Measurements from ENCODE around the gene MED26. TPM values are rescaled to one million over a fixed set of nuclear protein-coding genes. Genes with fewer than 3 reads are reported as not detected.

Gene MED26
- total and polyA plus RNA-seq, 10 of the 15 experiments (the other 5 are each of a cell fraction or from before 2014, with no cell fraction given) = 1.1 to 21.4 (median 9.7) TPM

DNA sequence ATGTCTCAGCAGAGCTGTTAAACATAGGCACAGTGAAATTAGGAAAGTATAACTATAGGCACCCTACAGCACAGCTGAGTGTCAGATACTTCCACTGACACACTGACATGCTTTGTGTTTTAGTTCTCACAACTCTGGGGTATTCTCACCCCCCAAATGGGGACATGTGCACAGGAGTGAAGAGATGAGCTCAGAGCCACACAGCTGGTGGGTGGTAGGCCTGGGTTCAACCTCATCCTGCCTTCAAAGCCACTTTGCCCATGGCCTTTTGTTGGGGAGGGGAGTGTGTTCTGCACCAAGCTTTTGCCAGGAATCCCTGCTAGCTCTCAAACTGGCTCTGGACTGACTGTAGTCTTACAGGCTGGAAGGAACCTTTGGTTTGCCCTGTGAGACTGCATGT is 54.1 kb downstream of the MED26 start:
- intact Hi-C loops (cut with micrococcal nuclease; ENCODE audit: unreplicated experiment) = no loop called here
- CTCF ChIA-PET = interaction anchor here (1.0 to 2.4 kb wide), 8 partner anchors 10 to 191 kb away, joined by 3 to 15 read pairs (median 4); no protein-coding TSS in a partner anchor
- peaks cover 82% of the 10 kb centered on the region for H3K79me2 ChIP-seq (ENCODE audit: control insufficient read depth, insufficient read depth, low read length)
- H3K9ac ChIP-seq (ENCODE audit: control insufficient read depth, insufficient read depth, low read length) = peak overlapping the region; percentile 20; the same call in 1 of the 2 replicates
- peaks cover 2% of the 10 kb centered on the region; the same call in 1 of the 2 replicates for H4K20me1 ChIP-seq (ENCODE audit: control insufficient read depth, insufficient read depth)
- RAD21 ChIA-PET (ENCODE audit: unreplicated experiment) = interaction anchor here (0.9 to 2.6 kb wide), 6 partner anchors 10 to 87 kb away, joined by 3 to 28 read pairs (median 8); partner anchors contain the start of genes SMIM7 and TMEM38A
- H3K27me3 ChIP-seq (replicated peaks in 1 of 2; ENCODE audit: control insufficient read depth in 2 of 2, insufficient read depth in 2 of 2, low read length in 1 of 2) = no peaks in the 10 kb centered on the region
- no peaks in the 10 kb centered on the region for H3K9me3 ChIP-seq (replicated peaks; ENCODE audit: control insufficient read depth, insufficient read depth, low read length)
- H3K36me3 ChIP-seq (ENCODE audit: control insufficient read depth in 2 of 2, insufficient read depth in 2 of 2, low read length in 1 of 2) = peaks cover 21 to 31% of the 10 kb centered on the region in 2 experiments
- H3K4me1 ChIP-seq (ENCODE audit: control insufficient read depth, insufficient read depth, low read length) = peaks cover 19% of the 10 kb centered on the region
- FAIRE-seq (no peak), ATAC-seq (no peak), DNase-seq (ENCODE audit: low read depth, low spot score) (no peak)
- in situ Hi-C loops (cut with MboI) = no loop called here
- no peak overlapping the region for H2AFZ ChIP-seq (ENCODE audit: control insufficient read depth, low read depth, low read length)
- TF ChIP-seq POLR2A (IDR thresholded peaks at IDR 0.05; ENCODE audit: low read depth, low read length) (0 out of 2 replicates have a peak, but pooled peaks have one; percentile 14), POLR2AphosphoS2 (IDR thresholded peaks at IDR 0.05; ENCODE audit: low read depth, low read length) (0 out of 2 replicates have a peak, but pooled peaks have one; percentile 19), POLR2AphosphoS5 (IDR thresholded peaks at IDR 0.05; ENCODE audit: low read length) (peak; percentile 44), MEF2A (IDR thresholded peaks at IDR 0.05; ENCODE audit: insufficient read depth, low read depth, low read length) (no peak)
- H3K4me2 ChIP-seq (ENCODE audit: control insufficient read depth, insufficient read depth) = peak overlapping the region; percentile 83
- SMC1A ChIA-PET (ENCODE audit: uncharacterized antibody, unreplicated experiment) = interaction anchor here (0.6 to 2.7 kb wide), 13 partner anchors 8 to 132 kb away, joined by 3 to 20 read pairs (median 4); partner anchors contain the start of gene MED26
- H3K4me3 ChIP-seq = peak overlapping the region; percentile 97; the same call in 1 of the 2 replicates
- H3K27ac ChIP-seq (ENCODE audit: control insufficient read depth, insufficient read depth) = no peak overlapping the region
- no TSS peak for BruUV-seq (replicated peaks)
- POLR2A ChIA-PET = interaction anchor here (0.7 to 6.5 kb wide), 7 partner anchors 12 to 87 kb away, joined by 3 to 93 read pairs (median 5); partner anchors contain the start of genes CHERP, MED26, SMIM7 and TMEM38A

DNA sequence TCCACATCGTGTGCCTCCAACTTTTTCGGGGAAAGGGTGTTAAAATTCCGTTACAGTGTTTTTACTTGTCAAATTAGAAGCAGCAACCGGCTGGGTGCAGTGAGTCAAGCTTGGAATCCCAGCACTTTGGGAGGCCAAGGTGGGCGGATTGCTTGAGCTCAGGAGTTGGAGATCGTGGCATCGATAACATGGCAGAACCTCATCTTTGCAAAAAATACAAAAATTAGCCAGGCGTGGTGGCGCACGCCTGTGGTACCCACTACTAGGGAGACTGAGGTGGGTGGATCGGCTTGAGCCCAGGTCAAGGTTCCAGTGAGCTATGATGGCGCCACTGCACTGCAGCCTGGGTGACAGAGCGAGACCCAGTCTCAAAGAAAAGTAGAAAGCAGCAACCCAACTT is 54.7 kb downstream of the MED26 start:
- POLR2A ChIA-PET = interaction anchor here (0.6 to 6.5 kb wide), 11 partner anchors 8 to 420 kb away, joined by 3 to 93 read pairs (median 4); partner anchors contain the start of genes CHERP, MED26, SMIM7 and TMEM38A
- no TSS peak for BruUV-seq (replicated peaks)
- in situ Hi-C loops (cut with MboI) (no loop called here), intact Hi-C loops (cut with micrococcal nuclease; ENCODE audit: unreplicated experiment) (no loop called here)
- ATAC-seq (no peak), DNase-seq (ENCODE audit: low read depth, low spot score) (no peak), FAIRE-seq (no peak)
- Histone ChIP-seq H3K36me3 (ENCODE audit: control insufficient read depth in 2 of 2, insufficient read depth in 2 of 2, low read length in 1 of 2) (peaks cover 15 to 29% of the 10 kb centered on the region in 2 experiments), H3K9ac (ENCODE audit: control insufficient read depth, insufficient read depth, low read length) (peak overlapping the region; percentile 94), H3K27me3 (replicated peaks in 1 of 2; ENCODE audit: control insufficient read depth in 2 of 2, insufficient read depth in 2 of 2, low read length in 1 of 2) (no peaks in the 10 kb centered on the region), H4K20me1 (ENCODE audit: control insufficient read depth, insufficient read depth) (peaks cover 2% of the 10 kb centered on the region; the same call in 1 of the 2 replicates), H3K4me2 (ENCODE audit: control insufficient read depth, insufficient read depth) (peak overlapping the region; percentile 83), H3K27ac (ENCODE audit: control insufficient read depth, insufficient read depth) (no peak overlapping the region), H3K4me1 (ENCODE audit: control insufficient read depth, insufficient read depth, low read length) (peaks cover 19% of the 10 kb centered on the region), H3K9me3 (replicated peaks; ENCODE audit: control insufficient read depth, insufficient read depth, low read length) (no peaks in the 10 kb centered on the region), H2AFZ (ENCODE audit: control insufficient read depth, low read depth, low read length) (no peak overlapping the region), H3K79me2 (ENCODE audit: control insufficient read depth, insufficient read depth, low read length) (peaks cover 78% of the 10 kb centered on the region), H3K4me3 (peak overlapping the region; percentile 97)
- CTCF ChIA-PET = interaction anchor here (1.0 to 2.4 kb wide), 9 partner anchors 11 to 191 kb away, joined by 3 to 15 read pairs (median 4); no protein-coding TSS in a partner anchor
- SMC1A ChIA-PET (ENCODE audit: uncharacterized antibody, unreplicated experiment) = interaction anchor here (0.8 to 2.7 kb wide), 11 partner anchors 9 to 131 kb away, joined by 3 to 20 read pairs (median 5); partner anchors contain the start of gene MED26
- TF ChIP-seq FOS (IDR thresholded peaks at IDR 0.05; ENCODE audit: borderline replicate concordance, extremely low read depth, insufficient read length) = no peak
- TF ChIP-seq JUNB (IDR thresholded peaks at IDR 0.05) = no peak
- no peak for TF ChIP-seq BHLHE40 (IDR thresholded peaks at IDR 0.05; ENCODE audit: borderline replicate concordance in 1 of 2, low read depth in 2 of 2, low read length in 1 of 2)
- no peak for TF ChIP-seq RFX5 (IDR thresholded peaks at IDR 0.05; ENCODE audit: low read depth, low read length)
- no peak for TF ChIP-seq HDAC6 (IDR thresholded peaks at IDR 0.05; ENCODE audit: unreplicated experiment)
- TF ChIP-seq, protein P1, sequence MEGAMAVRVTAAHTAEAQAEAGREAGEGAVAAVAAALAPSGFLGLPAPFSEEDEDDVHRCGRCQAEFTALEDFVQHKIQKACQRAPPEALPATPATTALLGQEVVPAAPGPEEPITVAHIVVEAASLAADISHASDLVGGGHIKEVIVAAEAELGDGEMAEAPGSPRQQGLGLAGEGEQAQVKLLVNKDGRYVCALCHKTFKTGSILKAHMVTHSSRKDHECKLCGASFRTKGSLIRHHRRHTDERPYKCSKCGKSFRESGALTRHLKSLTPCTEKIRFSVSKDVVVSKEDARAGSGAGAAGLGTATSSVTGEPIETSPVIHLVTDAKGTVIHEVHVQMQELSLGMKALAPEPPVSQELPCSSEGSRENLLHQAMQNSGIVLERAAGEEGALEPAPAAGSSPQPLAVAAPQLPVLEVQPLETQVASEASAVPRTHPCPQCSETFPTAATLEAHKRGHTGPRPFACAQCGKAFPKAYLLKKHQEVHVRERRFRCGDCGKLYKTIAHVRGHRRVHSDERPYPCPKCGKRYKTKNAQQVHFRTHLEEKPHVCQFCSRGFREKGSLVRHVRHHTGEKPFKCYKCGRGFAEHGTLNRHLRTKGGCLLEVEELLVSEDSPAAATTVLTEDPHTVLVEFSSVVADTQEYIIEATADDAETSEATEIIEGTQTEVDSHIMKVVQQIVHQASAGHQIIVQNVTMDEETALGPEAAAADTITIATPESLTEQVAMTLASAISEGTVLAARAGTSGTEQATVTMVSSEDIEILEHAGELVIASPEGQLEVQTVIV (IDR thresholded peaks at IDR 0.05; ENCODE audit: borderline replicate concordance, partially characterized antibody) = no peak
- no peak for TF ChIP-seq MTA3 (IDR thresholded peaks at IDR 0.05; ENCODE audit: borderline replicate concordance, low read length)
- no peak for TF ChIP-seq BACH1 (IDR thresholded peaks at IDR 0.05; ENCODE audit: borderline replicate concordance)
- 77% methylated on average over 13 of the region's 13 CpGs for WGBS (ENCODE audit: insufficient coverage, insufficient replicate concordance, low lambda C conversion rate, missing lambda C conversion rate)
- RAD21 ChIA-PET (ENCODE audit: unreplicated experiment) = interaction anchor here (1.1 to 2.6 kb wide), 6 partner anchors 11 to 87 kb away, joined by 3 to 28 read pairs (median 8); partner anchors contain the start of genes CALR3, SMIM7 and TMEM38A

Data from GM12878 (cell line).